ENCODE measurements around the gene MICAL3.

DNA sequence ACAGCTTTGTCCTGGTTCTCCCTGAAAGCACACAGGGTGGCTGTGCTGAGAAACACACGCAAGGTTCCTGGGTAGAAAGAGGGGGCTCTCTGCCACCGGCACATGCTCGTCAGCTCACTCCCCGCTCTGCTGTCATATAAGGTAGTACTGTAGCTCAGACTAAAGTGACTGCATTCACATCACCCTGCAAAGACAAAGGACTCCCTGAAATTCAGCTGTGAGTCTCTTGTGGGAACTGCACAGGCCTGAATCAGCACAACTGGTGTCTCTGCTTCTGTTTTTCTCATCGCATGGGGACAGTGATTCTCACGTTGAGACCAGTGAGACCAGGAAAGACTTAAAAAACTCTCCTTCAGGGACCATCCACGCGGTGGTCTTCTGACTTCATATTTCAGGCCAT, 126.0 kb downstream of the MICAL3 start:
- TF ChIP-seq ZBTB33 (CRISPR knock-in tag; IDR thresholded peaks at IDR 0.05) (no peak), POLR2AphosphoS5 (IDR thresholded peaks at IDR 0.05; ENCODE audit: control insufficient read depth, insufficient read depth, low read depth, low read length) (no peak), NONO (IDR thresholded peaks at IDR 0.05; ENCODE audit: low read depth in 2 of 2, low read length in 1 of 2) (no peak), CHD2 (IDR thresholded peaks at IDR 0.05; ENCODE audit: low read depth, low read length) (no peak)
- TF ChIP-seq, protein P1, sequence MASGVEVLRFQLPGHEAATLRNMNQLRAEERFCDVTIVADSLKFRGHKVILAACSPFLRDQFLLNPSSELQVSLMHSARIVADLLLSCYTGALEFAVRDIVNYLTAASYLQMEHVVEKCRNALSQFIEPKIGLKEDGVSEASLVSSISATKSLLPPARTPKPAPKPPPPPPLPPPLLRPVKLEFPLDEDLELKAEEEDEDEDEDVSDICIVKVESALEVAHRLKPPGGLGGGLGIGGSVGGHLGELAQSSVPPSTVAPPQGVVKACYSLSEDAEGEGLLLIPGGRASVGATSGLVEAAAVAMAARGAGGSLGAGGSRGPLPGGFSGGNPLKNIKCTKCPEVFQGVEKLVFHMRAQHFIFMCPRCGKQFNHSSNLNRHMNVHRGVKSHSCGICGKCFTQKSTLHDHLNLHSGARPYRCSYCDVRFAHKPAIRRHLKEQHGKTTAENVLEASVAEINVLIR (CRISPR knock-in tag; IDR thresholded peaks at IDR 0.05): no peak
- TF ChIP-seq, protein P2, sequence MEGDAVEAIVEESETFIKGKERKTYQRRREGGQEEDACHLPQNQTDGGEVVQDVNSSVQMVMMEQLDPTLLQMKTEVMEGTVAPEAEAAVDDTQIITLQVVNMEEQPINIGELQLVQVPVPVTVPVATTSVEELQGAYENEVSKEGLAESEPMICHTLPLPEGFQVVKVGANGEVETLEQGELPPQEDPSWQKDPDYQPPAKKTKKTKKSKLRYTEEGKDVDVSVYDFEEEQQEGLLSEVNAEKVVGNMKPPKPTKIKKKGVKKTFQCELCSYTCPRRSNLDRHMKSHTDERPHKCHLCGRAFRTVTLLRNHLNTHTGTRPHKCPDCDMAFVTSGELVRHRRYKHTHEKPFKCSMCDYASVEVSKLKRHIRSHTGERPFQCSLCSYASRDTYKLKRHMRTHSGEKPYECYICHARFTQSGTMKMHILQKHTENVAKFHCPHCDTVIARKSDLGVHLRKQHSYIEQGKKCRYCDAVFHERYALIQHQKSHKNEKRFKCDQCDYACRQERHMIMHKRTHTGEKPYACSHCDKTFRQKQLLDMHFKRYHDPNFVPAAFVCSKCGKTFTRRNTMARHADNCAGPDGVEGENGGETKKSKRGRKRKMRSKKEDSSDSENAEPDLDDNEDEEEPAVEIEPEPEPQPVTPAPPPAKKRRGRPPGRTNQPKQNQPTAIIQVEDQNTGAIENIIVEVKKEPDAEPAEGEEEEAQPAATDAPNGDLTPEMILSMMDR (IDR thresholded peaks at IDR 0.05 in 2 of 3, conservative IDR thresholded peaks at IDR 0.05 in 1 of 3; ENCODE audit: insufficient read depth in 2 of 3, low read depth in 1 of 3, low read length in 3 of 3): no peak

Measured in K562 (cell line).